Calu3 (cell line): Measurements from ENCODE around the gene HMX1. TPM values are rescaled to one million over a fixed set of nuclear protein-coding genes. Genes with fewer than 3 reads are reported as not detected.

Experiments
- BruUV-seq: library from RNA; stranded (reverse); fragments of 400-500 nt; replicated peaks from 2 replicates; lab custom pipeline; 2021; lab: Mats Ljungman, UMichigan
- CTCF ChIA-PET: fragments of 300-600 bp; sonication (Branson Sonifier 250); formaldehyde crosslinking; loops from one replicate; lab custom pipeline; 2022; ENCODE audit warnings: antibody characterized with exemption; lab: Charles Lee
- DNase-seq: peaks from one replicate; pipeline ENCODE4 v3.0.0; 2022
- H3K27ac Mint-ChIP-seq: one replicate; pipeline ENCODE4 v1.8.0; 2022; ENCODE audit warnings: mixed read lengths; ENCODE audit not compliant: unreplicated experiment
- H3K27me3 Mint-ChIP-seq: one replicate; pipeline ENCODE4 v1.8.0; 2022; ENCODE audit warnings: mixed read lengths; ENCODE audit not compliant: unreplicated experiment
- H3K36me3 Mint-ChIP-seq: one replicate; pipeline ENCODE4 v1.8.0; 2022; ENCODE audit warnings: mild to moderate bottlenecking, moderate library complexity, mixed read lengths; ENCODE audit not compliant: insufficient read depth, unreplicated experiment
- H3K4me1 Mint-ChIP-seq: one replicate; pipeline ENCODE4 v1.8.0; 2022; ENCODE audit warnings: mild to moderate bottlenecking, low read depth, mixed read lengths; ENCODE audit not compliant: unreplicated experiment
- H3K4me3 Mint-ChIP-seq: one replicate; pipeline ENCODE4 v1.8.0; 2022; ENCODE audit warnings: mild to moderate bottlenecking, low read depth, moderate library complexity, mixed read lengths; ENCODE audit not compliant: unreplicated experiment
- H3K9me3 Mint-ChIP-seq: one replicate; pipeline ENCODE4 v1.8.0; 2022; ENCODE audit warnings: low read depth, mixed read lengths; ENCODE audit not compliant: unreplicated experiment
- intact Hi-C: fragments of 100-400 bp; cut with micrococcal nuclease; formaldehyde crosslinking; loops from one replicate; pipeline ENCODE4 v1.10.0; 2022; ENCODE audit not compliant: unreplicated experiment
- total RNA-seq: library from RNA; stranded (reverse); gene quantifications from 2 replicates; pipeline ENCODE4 v1.2.3, GENCODE V29; 2022
- TF ChIP-seq, protein P1 (sequence below): fragments of 200-600 bp; IDR thresholded peaks from one replicate; pipeline ENCODE4 v1.8.0; 2022; ENCODE audit warnings: antibody characterized with exemption; ENCODE audit not compliant: unreplicated experiment

Gene HMX1
- total RNA-seq, 1 experiment from 2014 or later = not detected

DNA sequence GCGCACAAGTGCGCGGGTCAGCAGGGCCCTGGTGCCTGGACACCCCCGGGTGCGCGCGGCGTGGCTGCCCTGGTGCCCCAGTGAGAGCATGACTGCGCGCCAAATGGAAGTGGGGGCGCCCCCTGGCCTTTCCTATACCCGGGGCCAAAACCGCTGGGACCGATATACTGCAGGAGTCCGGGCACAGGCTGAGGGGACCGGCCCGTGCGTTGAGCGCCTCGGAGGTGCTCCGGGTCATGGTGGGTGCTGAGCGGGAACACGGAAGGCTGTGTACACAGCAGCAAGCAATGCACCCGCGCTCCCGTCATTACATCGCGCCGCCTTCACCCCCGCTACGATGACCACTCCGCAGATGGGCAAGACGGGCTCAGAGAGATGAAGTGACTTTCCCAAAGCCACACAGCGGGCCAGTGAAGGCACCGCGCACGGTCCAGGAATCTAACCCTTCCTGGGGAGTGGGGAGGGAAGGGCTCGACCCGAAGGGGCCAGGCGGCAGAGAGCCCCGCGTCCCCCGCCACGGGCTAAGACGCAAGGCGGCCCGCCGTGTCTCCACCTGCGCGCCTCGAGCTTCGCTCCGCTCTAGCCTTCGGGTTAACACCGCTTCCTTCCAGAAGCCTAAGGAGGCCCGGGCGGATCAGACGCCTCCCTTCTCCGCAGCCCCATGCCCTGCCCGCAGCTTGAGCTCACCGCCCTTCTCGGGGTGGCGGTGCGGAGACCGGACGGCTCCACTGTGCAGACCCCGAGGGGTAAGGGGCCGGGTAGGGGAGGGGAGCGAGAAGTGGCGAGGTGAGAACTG is 11.3 kb downstream of the HMX1 start:
- no peak for DNase-seq
- intact Hi-C loops = no loop called here
- Mint-ChIP-seq H3K4me1 (no peaks in the 10 kb centered on the region), H3K27ac (no peak overlapping the region), H3K36me3 (no peaks in the 10 kb centered on the region), H3K4me3 (no peak overlapping the region), H3K9me3 (no peaks in the 10 kb centered on the region), H3K27me3 (peaks cover 34% of the 10 kb centered on the region)
- CTCF ChIA-PET = no interaction called here
- TF ChIP-seq, protein P1, sequence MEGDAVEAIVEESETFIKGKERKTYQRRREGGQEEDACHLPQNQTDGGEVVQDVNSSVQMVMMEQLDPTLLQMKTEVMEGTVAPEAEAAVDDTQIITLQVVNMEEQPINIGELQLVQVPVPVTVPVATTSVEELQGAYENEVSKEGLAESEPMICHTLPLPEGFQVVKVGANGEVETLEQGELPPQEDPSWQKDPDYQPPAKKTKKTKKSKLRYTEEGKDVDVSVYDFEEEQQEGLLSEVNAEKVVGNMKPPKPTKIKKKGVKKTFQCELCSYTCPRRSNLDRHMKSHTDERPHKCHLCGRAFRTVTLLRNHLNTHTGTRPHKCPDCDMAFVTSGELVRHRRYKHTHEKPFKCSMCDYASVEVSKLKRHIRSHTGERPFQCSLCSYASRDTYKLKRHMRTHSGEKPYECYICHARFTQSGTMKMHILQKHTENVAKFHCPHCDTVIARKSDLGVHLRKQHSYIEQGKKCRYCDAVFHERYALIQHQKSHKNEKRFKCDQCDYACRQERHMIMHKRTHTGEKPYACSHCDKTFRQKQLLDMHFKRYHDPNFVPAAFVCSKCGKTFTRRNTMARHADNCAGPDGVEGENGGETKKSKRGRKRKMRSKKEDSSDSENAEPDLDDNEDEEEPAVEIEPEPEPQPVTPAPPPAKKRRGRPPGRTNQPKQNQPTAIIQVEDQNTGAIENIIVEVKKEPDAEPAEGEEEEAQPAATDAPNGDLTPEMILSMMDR = no peak
- BruUV-seq = no TSS peak

DNA sequence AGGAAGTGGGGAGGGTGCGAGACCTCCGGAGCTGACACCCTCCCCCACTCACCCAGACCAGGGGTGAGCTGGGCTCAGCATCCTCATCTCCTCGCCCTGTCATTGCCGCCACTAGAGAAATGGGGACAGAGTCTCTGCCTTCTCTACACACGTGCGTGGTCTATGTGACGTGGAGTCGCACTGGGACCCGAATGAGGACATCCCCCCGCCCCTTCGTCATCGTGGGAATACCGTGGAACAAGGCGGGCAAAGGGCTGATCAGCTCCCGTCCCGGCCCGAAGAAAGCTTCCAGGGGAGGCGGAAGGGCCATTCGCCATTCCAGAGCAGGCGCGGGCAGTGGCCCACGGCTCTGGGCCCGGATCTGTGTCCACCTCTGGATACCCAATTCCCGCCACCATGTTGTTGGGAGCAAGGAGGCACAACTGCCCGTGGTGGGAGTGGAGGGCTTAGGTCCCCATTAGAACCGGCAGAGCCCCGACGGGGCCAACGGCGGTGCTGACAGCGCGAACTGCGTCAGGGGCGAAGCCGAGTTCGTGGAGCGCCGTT is 12.0 kb downstream of the HMX1 start:
- no peaks in the 10 kb centered on the region for H3K9me3 Mint-ChIP-seq
- intact Hi-C loops = no loop called here
- H3K27me3 Mint-ChIP-seq = peaks cover 34% of the 10 kb centered on the region

DNA sequence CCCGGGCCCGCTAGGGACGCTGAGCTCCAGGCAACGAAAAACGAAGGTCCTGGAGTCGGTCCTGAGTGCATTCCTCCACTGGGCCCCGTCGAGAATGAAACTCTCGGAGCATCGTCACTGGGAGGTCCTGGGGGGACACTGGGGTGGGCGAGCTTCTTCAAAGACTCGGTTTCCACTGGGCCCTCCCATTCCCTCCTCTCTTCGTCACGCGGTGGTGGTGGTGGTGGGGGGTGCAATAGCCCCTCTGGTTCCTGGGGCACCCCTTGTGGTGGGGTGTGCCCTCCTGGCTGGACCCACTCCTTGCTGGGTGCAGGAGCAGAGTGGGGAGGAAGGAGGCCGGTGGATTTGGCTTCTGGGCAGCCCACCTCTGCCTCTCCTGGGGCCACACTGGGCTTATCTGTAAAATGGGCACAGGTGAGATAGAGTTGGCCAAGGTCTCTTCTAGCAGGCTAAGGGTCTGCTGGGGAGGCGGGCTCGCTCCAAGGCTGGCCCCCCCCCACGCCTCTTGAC is 12.9 kb downstream of the HMX1 start:
- TF ChIP-seq, protein P1 = no peak
- intact Hi-C loops = no loop called here
- CTCF ChIA-PET = no interaction called here
- H3K27ac Mint-ChIP-seq = no peak overlapping the region
- DNase-seq = no peak
- BruUV-seq = no TSS peak
- H3K4me3 Mint-ChIP-seq = no peak overlapping the region
- H3K4me1 Mint-ChIP-seq = no peaks in the 10 kb centered on the region
- H3K9me3 Mint-ChIP-seq = no peaks in the 10 kb centered on the region
- H3K36me3 Mint-ChIP-seq = no peaks in the 10 kb centered on the region
- peaks cover 30% of the 10 kb centered on the region for H3K27me3 Mint-ChIP-seq

More for the DNA sequence above, 12.0 kb downstream of the HMX1 start:
- TF ChIP-seq, protein P1 = no peak
- no TSS peak for BruUV-seq
- no peak overlapping the region for H3K27ac Mint-ChIP-seq
- H3K4me1 Mint-ChIP-seq = no peaks in the 10 kb centered on the region
- no peak for DNase-seq
- CTCF ChIA-PET = no interaction called here
- H3K4me3 Mint-ChIP-seq = no peak overlapping the region
- no peaks in the 10 kb centered on the region for H3K36me3 Mint-ChIP-seq

DNA sequence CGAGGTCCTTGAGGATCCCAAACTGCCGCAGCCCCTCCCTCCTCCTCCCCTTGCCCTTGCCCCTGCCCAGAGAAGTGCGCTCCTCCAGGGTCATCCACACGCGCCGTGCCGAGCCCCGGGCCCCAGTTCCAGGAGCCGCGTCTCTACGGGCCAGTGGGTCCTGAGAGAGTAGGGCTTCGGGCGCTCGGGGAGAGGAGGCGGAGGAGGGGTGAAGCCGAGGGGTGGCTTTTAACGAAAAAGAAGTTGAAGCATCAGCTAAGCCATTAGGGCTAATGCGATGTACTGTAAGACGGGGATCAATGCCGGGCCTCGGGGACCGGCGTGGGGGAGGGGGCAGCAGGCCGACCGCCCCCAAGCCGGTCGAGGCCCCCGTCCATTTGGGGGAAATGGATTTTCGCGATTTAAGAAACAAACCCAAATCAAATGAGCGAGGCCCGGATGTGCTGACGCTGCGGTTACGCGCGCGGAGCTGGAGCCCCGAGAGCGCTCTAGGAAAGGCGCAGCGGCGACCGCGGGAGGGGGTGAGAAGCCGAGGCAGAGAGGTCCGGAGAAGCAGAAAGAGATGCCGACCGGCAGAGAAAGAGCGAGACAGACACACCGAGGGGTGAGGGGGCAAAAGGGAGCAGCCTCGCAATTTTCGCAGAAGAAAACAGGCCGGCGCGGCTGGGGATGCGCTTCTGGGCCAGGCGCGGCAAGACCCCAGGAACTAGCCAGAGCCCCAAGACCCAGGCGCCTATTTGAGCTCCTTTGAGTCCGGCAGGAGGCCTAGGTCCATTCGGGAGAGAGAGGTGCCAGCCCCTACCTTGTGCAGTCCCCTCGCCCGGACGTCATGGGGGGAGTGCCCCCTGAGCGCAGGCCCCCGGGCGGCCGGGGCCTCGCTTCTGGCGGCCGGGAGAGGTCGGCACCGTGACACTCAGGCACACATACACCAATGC is 13.6 kb downstream of the HMX1 start:
- intact Hi-C loops = no loop called here
- peaks cover 26% of the 10 kb centered on the region for H3K27me3 Mint-ChIP-seq
- H3K9me3 Mint-ChIP-seq = no peaks in the 10 kb centered on the region
- no peaks in the 10 kb centered on the region for H3K4me1 Mint-ChIP-seq
- no TSS peak for BruUV-seq
- no peak overlapping the region for H3K4me3 Mint-ChIP-seq
- DNase-seq = no peak
- H3K27ac Mint-ChIP-seq = no peak overlapping the region
- CTCF ChIA-PET = no interaction called here
- TF ChIP-seq, protein P1 = no peak
- H3K36me3 Mint-ChIP-seq = no peaks in the 10 kb centered on the region
